CD4-positive, alpha-beta T cell treated with Interleukin-4 for 1 hour (primary cell): ENCODE measurements around the gene ASNSD1.
"Not testable (repeated sequence)": the region's sequence is repeated elsewhere in the genome, so short reads cannot be mapped to it uniquely, and the experiment has no call there.

Experiments
- DNase-seq, 2 donors: peaks; one replicate each; pipeline ENCODE4 v3.0.0-alpha.2; 2020 to 2022

ASNSD1 gene

DNA sequence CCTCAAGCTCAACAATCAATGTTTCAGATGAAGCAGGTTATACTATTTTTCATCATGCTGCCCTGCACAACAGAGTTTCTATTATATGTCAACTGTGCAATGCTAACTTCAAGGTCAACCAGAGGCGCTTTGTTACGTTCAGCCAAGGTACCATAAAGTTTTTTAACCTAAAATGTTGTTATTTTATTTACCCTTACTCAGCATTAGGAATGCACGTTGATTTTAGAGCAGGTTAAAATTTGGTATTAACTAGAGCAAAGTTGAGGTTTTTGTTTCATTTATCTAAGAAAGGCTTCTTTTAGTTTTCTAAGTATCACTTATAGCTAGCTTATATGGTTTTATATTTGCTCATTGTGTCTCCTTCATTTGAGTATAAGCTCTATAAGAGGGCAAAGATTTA lies 35.0 kb downstream of the ASNSD1 start:
- no peak for DNase-seq

GRCh38 chr2:189698020-189698887 lies 37.0 kb downstream of the ASNSD1 start:
- peak; percentile 50 to 71 for DNase-seq

GRCh38 chr2:189700681-189701080 lies 39.4 kb downstream of the ASNSD1 start:
- DNase-seq, result no peak

- no peak for DNase-seq
These were observed 40.8 kb downstream of the ASNSD1 start for GRCh38 chr2:189702071-189702470.

GRCh38 chr2:189709501-189710221 lies 48.4 kb downstream of the ASNSD1 start:
- no peak for DNase-seq

DNA sequence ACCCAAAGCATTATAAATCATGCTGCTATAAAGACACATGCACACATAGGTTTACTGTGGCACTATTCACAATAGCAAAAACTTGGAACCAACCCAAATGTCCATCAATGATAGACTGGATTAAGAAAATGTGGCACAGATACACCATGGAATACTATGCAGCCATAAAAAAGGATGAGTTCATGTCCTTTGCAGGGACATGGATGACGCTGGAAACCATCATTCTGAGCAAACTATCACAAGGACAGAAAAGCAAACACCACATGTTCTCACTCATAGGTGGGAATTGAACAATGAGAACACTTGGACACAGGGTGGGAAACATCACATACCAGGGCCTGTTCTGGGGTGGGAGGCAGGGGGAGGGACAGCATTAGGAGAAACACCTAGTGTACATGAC lies 56.3 kb downstream of the ASNSD1 start:
- DNase-seq, result not testable (repeated sequence)

- no peak for DNase-seq
These were observed 58.3 kb downstream of the ASNSD1 start for GRCh38 chr2:189719571-189719970.
